Activated B cell treated with CpG ODN at 0.5 μM for 24 hours (primary cell): Measurements from ENCODE around the gene PLCB2. TPM values are rescaled to one million over a fixed set of nuclear protein-coding genes. Genes with fewer than 3 reads are reported as not detected.

Experiments
- ATAC-seq: fragments of 200-7000 bp; cut with Tn5 transposase; one replicate; pipeline ENCODE4 v1.10.0; 2021; ENCODE audit warnings: low read depth, mild to moderate bottlenecking, moderate library complexity
- CTCF ChIA-PET: fragments of 350-600 bp; sonication (Branson Sonifier 250); formaldehyde crosslinking; loops from one replicate; lab custom pipeline; 2021; ENCODE audit warnings: antibody characterized with exemption; lab: Charles Lee
- POLR2A ChIA-PET: fragments of 350-600 bp; sonication (Branson Sonifier 250); formaldehyde crosslinking; loops from one replicate; lab custom pipeline; 2021; ENCODE audit warnings: antibody characterized with exemption; lab: Charles Lee
- DNase-seq: peaks from one replicate; pipeline ENCODE4 v3.0.0; 2022
- H3K27ac Mint-ChIP-seq: one replicate; pipeline ENCODE4 v1.8.0; 2020; ENCODE audit warnings: mixed read lengths
- H3K27me3 Mint-ChIP-seq: one replicate; pipeline ENCODE4 v1.8.0; 2021; ENCODE audit warnings: mixed read lengths
- H3K36me3 Mint-ChIP-seq: one replicate; pipeline ENCODE4 v1.8.0; 2021; ENCODE audit warnings: low read depth, mixed read lengths
- H3K4me1 Mint-ChIP-seq: one replicate; pipeline ENCODE4 v1.8.0; 2021; ENCODE audit warnings: mixed read lengths
- H3K4me3 Mint-ChIP-seq: one replicate; pipeline ENCODE4 v1.8.0; 2020; ENCODE audit warnings: mild to moderate bottlenecking, mixed read lengths
- H3K9me3 Mint-ChIP-seq: one replicate; pipeline ENCODE4 v1.8.0; 2020; ENCODE audit warnings: mixed read lengths
- CTCF ChIP-seq: fragments of 200-600 bp; IDR thresholded peaks from one replicate; pipeline ENCODE4 v1.8.0; 2022; ENCODE audit warnings: antibody characterized with exemption, mild to moderate bottlenecking
- intact Hi-C: fragments of 100-400 bp; cut with micrococcal nuclease; formaldehyde crosslinking; loops from one replicate; pipeline ENCODE4 v1.15.1; 2024
- total RNA-seq: library from RNA; stranded (reverse); gene quantifications from 2 replicates; pipeline ENCODE4 v1.2.3, GENCODE V29; 2022

PLCB2 gene
- total RNA-seq, 1 donor from 2014 or later = 126 TPM

DNA sequence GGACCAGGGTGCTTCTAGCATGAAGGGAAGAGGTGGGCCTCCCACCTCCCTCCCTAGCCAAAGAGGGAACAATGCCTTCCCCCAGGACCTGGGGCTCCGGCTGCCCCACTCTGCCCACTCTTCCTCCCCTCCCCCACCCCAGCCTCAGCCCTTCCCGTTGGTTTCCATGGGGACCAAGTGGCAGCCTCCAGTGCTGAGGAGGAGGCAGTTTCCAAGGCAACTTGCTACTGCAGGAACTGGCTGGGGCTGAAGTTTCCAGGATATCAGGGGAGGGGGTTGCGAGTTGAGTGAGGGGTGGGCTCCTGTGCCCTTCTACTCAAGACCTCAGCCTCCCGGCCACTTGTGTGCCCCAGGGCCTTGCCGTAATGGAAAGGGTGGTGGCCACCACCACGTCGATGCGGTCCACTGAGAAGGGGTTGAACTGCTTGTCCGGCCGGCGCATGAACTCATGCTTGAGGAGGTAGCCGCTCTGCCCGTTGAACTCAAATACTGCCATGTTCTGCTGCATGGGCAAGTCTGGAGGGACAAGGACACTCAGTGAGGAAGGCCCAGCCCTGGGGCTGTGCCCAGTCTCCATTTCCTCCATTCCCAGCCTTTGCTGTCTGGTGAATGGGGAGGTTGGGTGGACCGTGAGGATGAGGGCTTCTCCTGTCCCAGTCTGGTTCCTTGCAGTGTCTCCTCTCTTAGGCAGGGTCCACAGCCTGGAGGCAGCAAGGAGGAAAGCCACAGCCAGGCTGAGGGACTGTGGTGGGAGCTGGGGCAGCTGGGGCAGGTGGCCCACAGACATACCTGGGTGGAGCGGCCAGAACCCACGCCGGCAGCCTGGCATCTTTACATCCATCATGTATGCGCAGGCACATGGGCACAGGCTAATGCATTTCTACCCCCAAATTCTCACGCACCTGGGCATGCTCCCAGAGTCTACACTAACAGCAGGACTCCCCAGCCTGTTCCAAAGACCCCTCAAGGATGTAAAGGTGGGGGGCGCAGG, 13.5 kb downstream of the PLCB2 start:
- ATAC-seq (no peak), DNase-seq (no peak)
- Mint-ChIP-seq H3K4me3 (no peak overlapping the region), H3K9me3 (no peaks in the 10 kb centered on the region), H3K36me3 (peaks cover 68% of the 10 kb centered on the region), H3K27me3 (no peaks in the 10 kb centered on the region), H3K4me1 (peaks cover 3% of the 10 kb centered on the region), H3K27ac (no peak overlapping the region)
- ChIA-PET POLR2A (no interaction called here), CTCF (interaction anchor here (1.0 to 2.0 kb wide), 3 partner anchors 14 to 50 kb away, joined by 3 to 4 read pairs (median 4); no protein-coding TSS in a partner anchor)
- intact Hi-C loops = no loop called here
- TF ChIP-seq CTCF = no peak

- Mint-ChIP-seq H3K4me1 (peaks cover 3% of the 10 kb centered on the region), H3K4me3 (no peak overlapping the region), H3K27ac (no peak overlapping the region), H3K9me3 (no peaks in the 10 kb centered on the region), H3K36me3 (peaks cover 66% of the 10 kb centered on the region), H3K27me3 (no peaks in the 10 kb centered on the region)
- POLR2A ChIA-PET = no interaction called here
- DNase-seq (no peak), ATAC-seq (no peak)
- no peak for TF ChIP-seq CTCF
- CTCF ChIA-PET = interaction anchor here (1.0 to 2.0 kb wide), 3 partner anchors 13 to 51 kb away, joined by 3 to 4 read pairs (median 4); no protein-coding TSS in a partner anchor
- intact Hi-C loops = no loop called here
Observed at GRCh38 chr15:40293006-40293405, 14.7 kb downstream of the PLCB2 start.

- TF ChIP-seq CTCF = no peak
- Mint-ChIP-seq H3K36me3 (peaks cover 62% of the 10 kb centered on the region), H3K4me1 (peaks cover 3% of the 10 kb centered on the region), H3K9me3 (no peaks in the 10 kb centered on the region), H3K4me3 (no peak overlapping the region), H3K27ac (no peak overlapping the region), H3K27me3 (no peaks in the 10 kb centered on the region)
- ChIA-PET POLR2A (no interaction called here), CTCF (interaction anchor here (2.0 kb wide), 1 partner anchor 52 kb away, joined by 4 read pairs; no protein-coding TSS in a partner anchor)
- DNase-seq = no peak
- intact Hi-C loops = no loop called here
- no peak for ATAC-seq
Observed at GRCh38 chr15:40292246-40292645, 15.5 kb downstream of the PLCB2 start.

- Mint-ChIP-seq H3K36me3 (peaks cover 53% of the 10 kb centered on the region), H3K9me3 (no peaks in the 10 kb centered on the region), H3K27me3 (no peaks in the 10 kb centered on the region), H3K4me3 (no peak overlapping the region), H3K27ac (no peak overlapping the region), H3K4me1 (no peaks in the 10 kb centered on the region)
- ChIA-PET POLR2A (interaction anchor here (0.6 to 2.5 kb wide), 3 partner anchors 16 to 672 kb away, joined by 3 to 6 read pairs (median 3); partner anchors contain the start of gene PLCB2), CTCF (interaction anchor here (6.0 kb wide), 1 partner anchor 47 kb away, joined by 41 read pairs; no protein-coding TSS in a partner anchor)
- ATAC-seq = no peak
- TF ChIP-seq CTCF = no peak
- no peak for DNase-seq
- intact Hi-C loops = no loop called here
Observed at GRCh38 chr15:40290918-40291574, 16.7 kb downstream of the PLCB2 start.
